Middle frontal gyrus (tissue), 1 donor: ENCODE measurements around the gene TMEM184A.
"Not testable (repeated sequence)": the region's sequence is repeated elsewhere in the genome, so short reads cannot be mapped to it uniquely, and the experiment has no call there.

Source experiments
- DNase-seq: peaks from one replicate; pipeline ENCODE4 v3.0.0-alpha.2; 2015; ENCODE audit warnings: low spot score; ENCODE audit errors: extremely low spot score

The TMEM184A gene

GRCh38 chr7:1590887-1591286 lies 34.9 kb upstream of the TMEM184A start:
- no peak for DNase-seq

- DNase-seq, result no peak
These were observed 34.5 kb upstream of the TMEM184A start for GRCh38 chr7:1590476-1590875.

GRCh38 chr7:1588978-1589377 lies 33.0 kb upstream of the TMEM184A start:
- no peak for DNase-seq

DNA sequence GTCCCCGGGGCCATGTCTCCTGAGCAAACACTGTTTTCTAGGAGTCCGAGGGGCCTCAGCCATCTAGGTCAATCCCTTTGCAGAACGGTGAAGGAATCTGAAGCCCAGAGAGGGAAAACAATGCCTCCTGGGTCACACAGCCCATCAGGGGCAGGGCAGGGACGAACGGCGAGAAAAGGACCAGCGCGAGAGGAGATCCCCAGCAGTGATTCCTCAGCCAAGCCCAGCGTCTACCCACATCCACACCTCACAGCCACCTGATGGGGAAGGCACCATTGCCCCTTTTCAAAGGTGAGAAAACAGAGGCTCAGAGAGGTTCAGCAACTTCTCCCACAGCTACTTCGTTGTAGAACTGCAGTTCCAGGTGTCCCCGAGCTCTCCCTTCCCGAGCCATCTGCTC lies 31.7 kb upstream of the TMEM184A start:
- no peak for DNase-seq

DNA sequence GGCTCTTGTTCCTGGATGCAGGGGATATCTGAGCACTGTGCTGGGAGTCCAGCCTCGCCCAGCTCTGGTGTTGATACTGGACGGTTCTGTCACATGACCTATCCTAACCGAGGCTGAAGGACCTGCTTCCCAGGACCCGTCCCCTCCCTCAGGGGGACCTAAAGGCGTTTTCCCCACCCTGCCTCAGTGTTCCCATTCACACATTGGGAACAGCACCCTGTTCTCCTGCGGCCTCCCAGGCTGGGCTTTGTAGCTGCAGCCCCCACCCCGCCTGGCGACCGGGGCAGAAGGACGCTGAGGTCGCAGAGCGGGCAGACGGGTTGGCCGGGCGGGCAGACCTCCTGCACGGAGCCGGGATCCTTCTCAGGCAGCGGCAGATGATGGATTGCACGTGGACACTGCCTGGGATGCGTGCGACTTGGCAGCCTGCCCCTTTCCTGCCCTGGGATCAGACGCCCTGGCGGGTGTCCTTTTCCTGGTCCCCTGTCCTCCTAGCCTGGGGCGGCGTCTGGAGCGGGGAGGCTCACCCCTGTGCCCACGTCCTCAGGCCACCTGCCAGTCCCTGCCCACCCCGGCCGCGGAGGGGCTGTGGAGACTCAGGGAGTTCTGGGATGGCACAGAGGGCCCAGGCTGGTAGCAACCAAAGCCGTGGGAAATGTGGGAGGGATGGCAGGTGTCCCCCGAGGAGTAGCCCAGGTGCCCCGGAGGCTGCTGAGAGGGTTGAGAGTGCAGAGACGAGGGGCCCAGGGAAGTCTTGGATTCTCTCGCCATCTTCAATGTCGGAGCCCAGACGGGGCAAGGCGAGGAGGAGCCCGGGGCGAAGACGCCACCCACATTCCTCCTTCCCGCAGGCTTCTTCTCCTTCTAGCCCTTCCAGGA lies 31.1 kb upstream of the TMEM184A start:
- no peak for DNase-seq

DNA sequence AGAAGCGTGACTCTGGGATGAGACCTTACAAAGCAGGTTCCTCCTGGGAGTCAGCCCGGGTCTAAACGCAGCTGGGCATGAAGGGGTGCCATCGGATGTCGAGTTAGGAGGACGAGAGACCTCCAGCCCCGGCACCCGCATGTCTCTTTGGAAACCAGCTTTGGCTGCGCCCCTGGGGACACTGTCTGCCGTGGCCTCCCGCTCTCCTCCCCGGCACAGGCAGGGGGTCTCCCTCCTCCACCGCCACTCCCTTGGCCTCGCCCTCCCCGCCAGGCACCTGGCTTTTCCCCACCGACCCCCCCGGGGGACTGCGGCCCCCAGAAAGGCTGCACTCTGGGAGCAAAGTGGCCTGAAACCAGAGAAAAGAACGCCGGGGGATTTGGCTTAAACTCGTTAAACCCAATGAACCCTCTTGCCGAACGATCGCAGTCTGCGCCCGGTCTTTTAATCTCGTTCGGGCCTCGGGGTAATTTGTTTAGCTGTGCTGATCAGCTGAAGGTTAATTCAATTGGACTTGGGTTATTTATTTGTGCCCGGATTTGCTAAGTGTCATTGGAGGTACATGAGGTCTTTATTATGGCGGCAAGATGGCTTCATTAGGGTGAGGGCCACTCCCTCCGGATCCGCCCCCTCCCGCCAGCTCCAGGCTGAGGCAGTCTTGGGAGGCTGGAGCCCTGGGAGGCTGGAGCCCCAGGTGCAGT lies 30.3 kb upstream of the TMEM184A start:
- DNase-seq, result no peak

GRCh38 chr7:1585142-1585981 lies 29.4 kb upstream of the TMEM184A start:
- no peak for DNase-seq

DNA sequence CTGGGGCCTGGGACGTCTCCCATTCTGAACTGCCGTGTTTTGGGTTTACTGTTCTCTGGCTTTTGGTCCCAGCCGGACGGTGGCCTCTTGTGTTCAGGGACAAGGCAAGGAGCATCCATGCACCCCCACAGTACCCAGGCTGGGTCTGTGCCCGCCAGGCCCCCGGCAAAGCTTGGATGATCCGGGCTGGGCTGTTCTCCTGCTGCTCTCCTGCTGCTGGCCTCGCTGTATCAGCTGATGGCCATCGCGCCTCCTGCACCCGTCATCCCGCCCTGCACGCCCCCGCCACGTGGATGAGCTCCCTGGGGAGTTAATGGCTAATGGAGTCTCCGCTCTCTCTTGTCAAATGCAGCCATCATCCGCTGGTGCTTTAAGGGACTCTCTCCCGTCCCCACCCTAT lies 28.7 kb upstream of the TMEM184A start:
- DNase-seq, result no peak

- DNase-seq, result not testable (repeated sequence)
These were observed 27.4 kb upstream of the TMEM184A start for GRCh38 chr7:1583241-1583930.

GRCh38 chr7:1580422-1581030 lies 24.5 kb upstream of the TMEM184A start:
- DNase-seq, result no peak

- peak; percentile 39 for DNase-seq
These were observed 23.7 kb upstream of the TMEM184A start for GRCh38 chr7:1579481-1580421.

DNA sequence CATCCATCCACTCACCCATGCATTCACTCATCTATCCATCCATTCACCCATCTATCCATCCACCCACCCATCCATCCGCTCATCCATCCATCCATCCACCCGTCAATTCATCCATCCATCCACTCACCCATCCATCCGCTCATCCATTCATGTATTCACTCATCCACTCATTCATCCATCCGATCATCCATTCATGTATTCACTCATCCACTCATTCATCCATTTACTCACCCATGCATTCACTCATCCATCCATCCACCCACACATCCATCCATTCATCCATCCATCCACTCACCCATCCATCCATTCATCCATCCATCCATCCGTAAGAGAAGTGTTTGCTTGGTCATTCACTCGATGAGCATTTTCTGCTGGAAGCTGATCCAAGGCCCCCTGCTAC lies 22.5 kb upstream of the TMEM184A start:
- DNase-seq, result no peak

GRCh38 chr7:1576521-1577253 lies 20.7 kb upstream of the TMEM184A start:
- no peak for DNase-seq

DNA sequence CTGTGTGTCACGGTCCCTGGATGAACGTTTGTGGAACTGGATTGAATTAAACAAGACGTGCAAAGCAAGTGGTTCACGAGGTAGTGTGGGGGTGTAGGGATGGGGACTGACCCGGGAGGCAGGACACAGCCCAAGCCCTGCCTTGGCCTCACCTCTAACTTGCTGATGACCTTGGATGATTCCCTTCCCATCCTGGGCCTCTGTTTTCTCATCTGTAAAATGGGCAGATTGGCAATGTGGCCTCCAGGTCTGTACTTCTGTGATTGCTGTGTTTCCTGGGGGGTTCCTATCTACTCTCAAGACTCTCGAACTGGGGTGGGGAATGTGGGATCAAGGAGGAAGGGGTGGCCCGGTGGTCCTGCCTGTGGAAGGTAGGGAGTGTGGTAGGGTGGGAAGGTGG lies 19.8 kb upstream of the TMEM184A start:
- no peak for DNase-seq

- DNase-seq, result no peak
These were observed 16.3 kb upstream of the TMEM184A start for GRCh38 chr7:1572111-1572822.

DNA sequence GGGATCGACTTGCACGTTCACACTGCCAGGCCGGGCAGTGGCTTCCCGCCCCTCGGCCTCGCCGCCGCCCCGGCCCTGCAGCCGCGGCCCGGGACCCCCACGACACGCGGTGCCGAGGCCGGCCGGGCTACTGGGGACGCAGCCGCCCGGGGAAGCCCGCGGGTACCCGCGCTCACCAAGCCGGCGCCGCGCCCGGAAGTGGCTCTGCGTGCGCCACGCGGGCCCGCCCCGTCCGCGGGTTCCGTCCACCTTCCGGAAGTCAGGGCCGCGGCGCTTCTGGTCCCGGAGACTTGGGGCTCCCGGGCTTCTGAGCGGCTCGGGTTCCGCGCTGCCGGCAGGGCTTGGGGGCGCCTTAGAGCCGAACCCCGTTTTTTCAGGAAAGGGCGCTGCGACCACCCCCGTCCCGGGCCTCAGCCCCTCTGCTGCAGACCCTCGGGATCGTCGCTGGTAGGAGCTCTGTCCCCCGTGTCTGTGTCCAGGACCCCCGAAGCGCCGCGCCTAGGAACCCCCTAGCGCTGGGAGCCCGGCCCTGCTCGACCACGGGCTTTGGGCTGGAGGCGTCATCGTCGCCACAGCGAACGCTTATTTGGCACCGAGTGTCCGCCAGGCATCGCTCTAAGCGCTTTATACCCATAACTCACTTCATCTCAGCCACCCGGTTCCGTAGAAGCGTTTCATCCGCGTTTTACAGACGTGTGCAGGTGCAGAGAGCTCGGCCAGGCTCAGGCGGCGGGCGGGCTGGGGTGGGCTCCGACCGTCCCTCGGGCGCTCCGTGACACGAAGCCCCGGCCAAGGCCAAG lies 14.0 kb upstream of the TMEM184A start, which contains the start of gene PSMG3:
Gene PSMG3 (minus strand): TSS at position 200 of the 800 bp plus-strand sequence. CDS start 693 bp downstream, outside the sequence.
- peak; percentile 86 for DNase-seq

- no peak for DNase-seq
These were observed 13.4 kb upstream of the TMEM184A start for GRCh38 chr7:1569440-1569832.
